CD4-positive, alpha-beta T cell (primary cell): Measurements from ENCODE around the gene SF3A2. TPM values are rescaled to one million over a fixed set of nuclear protein-coding genes. Genes with fewer than 3 reads are reported as not detected.

Experiments used
- ATAC-seq: fragments of 200-7000 bp; cut with Tn5 transposase; one replicate; pipeline ENCODE4 v1.10.0; 2022; ENCODE audit warnings: mild to moderate bottlenecking; ENCODE audit not compliant: poor library complexity
- CTCF ChIA-PET: fragments of 350-600 bp; sonication (Branson Sonifier 250); formaldehyde crosslinking; loops from one replicate; lab custom pipeline; 2021; ENCODE audit warnings: antibody characterized with exemption, inconsistent platforms; lab: Charles Lee
- POLR2A ChIA-PET: fragments of 350-600 bp; sonication (Branson Sonifier 250); formaldehyde crosslinking; loops from one replicate; lab custom pipeline; 2021; ENCODE audit warnings: antibody characterized with exemption, inconsistent platforms; lab: Charles Lee
- DNase-seq, 14 experiments: peaks; one replicate each; pipeline ENCODE4 v3.0.0-alpha.2; 2013 to 2020; ENCODE audit warnings: mixed read lengths in 2 of 14
- H3K27ac ChIP-seq, 2 donors: one replicate each; pipeline versions ENCODE4 v1.5.1 to v1.7.0; 2013; ENCODE audit warnings: low read length in 2 of 2, low read depth in 1 of 2, mild to moderate bottlenecking in 1 of 2
- H3K27me3 ChIP-seq, 2 experiments: 1 replicate in 1 of 2; 2 replicates in 1 of 2; pipeline versions ENCODE4 v1.6.1 to v1.7.0; 2013; ENCODE audit warnings: low read length in 2 of 2, control low read depth in 1 of 2, mild to moderate bottlenecking in 1 of 2, moderate library complexity in 1 of 2; ENCODE audit not compliant: insufficient read depth in 2 of 2, control insufficient read depth in 1 of 2
- H3K36me3 ChIP-seq: one replicate; pipeline ENCODE4 v1.6.1; 2013; ENCODE audit warnings: low read length, control low read depth; ENCODE audit not compliant: insufficient read depth
- H3K4me1 ChIP-seq: one replicate; pipeline ENCODE4 v1.6.1; 2013; ENCODE audit warnings: low read length, control low read depth; ENCODE audit not compliant: insufficient read depth
- H3K4me3 ChIP-seq: one replicate; pipeline ENCODE4 v1.5.1; 2013; ENCODE audit warnings: mild to moderate bottlenecking, low read length, moderate library complexity
- H3K9me3 ChIP-seq, 2 experiments: 1 replicate in 1 of 2; 2 replicates in 1 of 2; pipeline versions ENCODE4 v1.6.1 to v1.7.0; 2013; ENCODE audit warnings: low read length in 2 of 2, mild to moderate bottlenecking in 2 of 2, control low read depth in 1 of 2, moderate library complexity in 1 of 2; ENCODE audit not compliant: control insufficient read depth in 1 of 2, insufficient read depth in 1 of 2
- H3K27ac Mint-ChIP-seq: one replicate; pipeline ENCODE4 v1.8.0; 2020; ENCODE audit warnings: mixed read lengths
- H3K27me3 Mint-ChIP-seq: one replicate; pipeline ENCODE4 v1.8.0; 2021; ENCODE audit warnings: mixed read lengths
- H3K36me3 Mint-ChIP-seq: one replicate; pipeline ENCODE4 v1.8.0; 2021; ENCODE audit warnings: low read depth, mixed read lengths
- H3K4me1 Mint-ChIP-seq: one replicate; pipeline ENCODE4 v1.8.0; 2021; ENCODE audit warnings: low read depth, mixed read lengths
- H3K4me3 Mint-ChIP-seq: one replicate; pipeline ENCODE4 v1.8.0; 2020; ENCODE audit warnings: mild to moderate bottlenecking, mixed read lengths
- H3K9me3 Mint-ChIP-seq: one replicate; pipeline ENCODE4 v1.8.0; 2020; ENCODE audit warnings: mixed read lengths
- CTCF ChIP-seq: fragments of 200-600 bp; IDR thresholded peaks from one replicate; pipeline ENCODE4 v1.8.0; 2022; ENCODE audit warnings: antibody characterized with exemption, mild to moderate bottlenecking
- intact Hi-C, 2 experiments: fragments of 100-400 bp; cut with DNase I in 1 of 2; cut with micrococcal nuclease in 1 of 2; formaldehyde crosslinking; loops; one replicate each; pipeline versions ENCODE4 v1.15.1 to v1.9.0; 2023 to 2025; cut with DNase I, micrococcal nuclease
- total RNA-seq, 174 experiments: library from RNA in 2 of 174; stranded (reverse) in 2 of 174; gene quantifications; one replicate each; pipeline ENCODE4 v1.2.3 and lab custom pipeline; 2021 to 2026

SF3A2 gene
- total RNA-seq, 2 experiments from 2014 or later: 186 to 194 TPM

GRCh38 chr19:2274185-2274711 is 37.6 kb downstream of the SF3A2 start:
- ChIA-PET POLR2A (interaction anchor here (1.1 to 11.5 kb wide), 7 partner anchors 15 to 119 kb away, joined by 4 to 195 read pairs (median 4); partner anchors contain the start of genes JSRP1, LSM7, PLEKHJ1 and SF3A2), CTCF (interaction anchor here (0.6 to 3.3 kb wide), 8 partner anchors 15 to 1413 kb away, joined by 3 to 16 read pairs (median 5); partner anchors contain the start of gene PLEKHJ1)
- peaks cover 32% of the 10 kb centered on the region for H3K36me3 ChIP-seq
- peak overlapping the region; percentile 64 to 85 for H3K27ac ChIP-seq
- ATAC-seq (no peak), DNase-seq (peak in 1 of 14 experiments; percentile 47)
- peaks cover 0 to 6% of the 10 kb centered on the region in 2 experiments for H3K27me3 ChIP-seq
- intact Hi-C loops: loop anchor here in 1 of 2 experiments (5.0 to 10.0 kb wide), 2 partner anchors 53 to 341 kb away; partner anchors contain the start of genes LSM7 and SPPL2B
- H3K9me3 Mint-ChIP-seq: no peaks in the 10 kb centered on the region
- H3K27me3 Mint-ChIP-seq: no peaks in the 10 kb centered on the region
- TF ChIP-seq CTCF: no peak
- peak overlapping the region; percentile 6 for H3K4me3 ChIP-seq
- peaks cover 56% of the 10 kb centered on the region for H3K36me3 Mint-ChIP-seq
- peak overlapping the region; percentile 76 for H3K4me3 Mint-ChIP-seq
- H3K4me1 ChIP-seq: peaks cover 47% of the 10 kb centered on the region
- H3K9me3 ChIP-seq: peaks cover 0 to 6% of the 10 kb centered on the region in 2 experiments
- H3K4me1 Mint-ChIP-seq: peaks cover 31% of the 10 kb centered on the region
- H3K27ac Mint-ChIP-seq: peak overlapping the region; percentile 97

- H3K4me1 Mint-ChIP-seq: peaks cover 31% of the 10 kb centered on the region
- H3K27ac Mint-ChIP-seq: peak overlapping the region; percentile 97
- Histone ChIP-seq H3K27ac (no peak overlapping the region), H3K4me1 (peaks cover 47% of the 10 kb centered on the region), H3K9me3 (peaks cover 0 to 6% of the 10 kb centered on the region in 2 experiments), H3K36me3 (peaks cover 32% of the 10 kb centered on the region), H3K4me3 (no peak overlapping the region), H3K27me3 (peaks cover 0 to 6% of the 10 kb centered on the region in 2 experiments)
- no peaks in the 10 kb centered on the region for H3K9me3 Mint-ChIP-seq
- DNase-seq: peak in 8 of 14 experiments; percentile 42 to 77 (median 56)
- ChIA-PET CTCF (interaction anchor here (0.5 to 3.3 kb wide), 7 partner anchors 14 to 1412 kb away, joined by 3 to 16 read pairs (median 5); partner anchors contain the start of gene ZNF57), POLR2A (interaction anchor here (0.6 to 11.5 kb wide), 6 partner anchors 14 to 51 kb away, joined by 3 to 195 read pairs (median 14); partner anchors contain the start of genes JSRP1, PLEKHJ1 and SF3A2)
- no peaks in the 10 kb centered on the region for H3K27me3 Mint-ChIP-seq
- TF ChIP-seq CTCF: peak; percentile 47
- peak overlapping the region; percentile 85 for H3K4me3 Mint-ChIP-seq
- peaks cover 48% of the 10 kb centered on the region for H3K36me3 Mint-ChIP-seq
- intact Hi-C loops: loop anchor here (1.0 to 10.0 kb wide), 4 partner anchors 42 to 340 kb away; partner anchors contain the start of genes LSM7 (in 1 of the 2) and SPPL2B (in 1 of the 2)
- ATAC-seq: peak; percentile 17
These were observed 38.4 kb downstream of the SF3A2 start for GRCh38 chr19:2274931-2275535.

- Histone ChIP-seq H3K4me3 (no peak overlapping the region), H3K27ac (no peak overlapping the region), H3K4me1 (peaks cover 53% of the 10 kb centered on the region), H3K9me3 (peaks cover 0 to 6% of the 10 kb centered on the region in 2 experiments), H3K36me3 (peaks cover 32% of the 10 kb centered on the region), H3K27me3 (peaks cover 0 to 6% of the 10 kb centered on the region in 2 experiments)
- DNase-seq (peak in 1 of 14 experiments; percentile 49), ATAC-seq (no peak)
- TF ChIP-seq CTCF: no peak
- Mint-ChIP-seq H3K36me3 (peaks cover 43% of the 10 kb centered on the region), H3K27me3 (no peaks in the 10 kb centered on the region), H3K4me3 (no peak overlapping the region), H3K27ac (peak overlapping the region; percentile 97), H3K4me1 (peaks cover 31% of the 10 kb centered on the region), H3K9me3 (no peaks in the 10 kb centered on the region)
- intact Hi-C loops: loop anchor here (1.0 to 10.0 kb wide), 3 partner anchors 41 to 339 kb away; no protein-coding TSS in a partner anchor
- CTCF ChIA-PET: interaction anchor here (0.5 to 3.3 kb wide), 2 partner anchors 37 to 625 kb away, joined by 4 to 16 read pairs; partner anchors contain the start of gene ZNF57
- POLR2A ChIA-PET: interaction anchor here (0.6 to 11.5 kb wide), 6 partner anchors 12 to 51 kb away, joined by 3 to 195 read pairs (median 5); partner anchors contain the start of genes JSRP1 and PLEKHJ1
These were observed 39.2 kb downstream of the SF3A2 start for GRCh38 chr19:2275588-2276428.
